GM18861 (cell line): ENCODE data around the gene TECR.
A peak's percentile ranks its signal among the peaks of the same experiment; 100 is the strongest.

Experiments
- ATAC-seq: cut with Tn5 transposase; IDR thresholded peaks from one replicate; pipeline ENCODE4 v1.9.1; 2021; ENCODE audit not compliant: unreplicated experiment

The TECR gene

DNA sequence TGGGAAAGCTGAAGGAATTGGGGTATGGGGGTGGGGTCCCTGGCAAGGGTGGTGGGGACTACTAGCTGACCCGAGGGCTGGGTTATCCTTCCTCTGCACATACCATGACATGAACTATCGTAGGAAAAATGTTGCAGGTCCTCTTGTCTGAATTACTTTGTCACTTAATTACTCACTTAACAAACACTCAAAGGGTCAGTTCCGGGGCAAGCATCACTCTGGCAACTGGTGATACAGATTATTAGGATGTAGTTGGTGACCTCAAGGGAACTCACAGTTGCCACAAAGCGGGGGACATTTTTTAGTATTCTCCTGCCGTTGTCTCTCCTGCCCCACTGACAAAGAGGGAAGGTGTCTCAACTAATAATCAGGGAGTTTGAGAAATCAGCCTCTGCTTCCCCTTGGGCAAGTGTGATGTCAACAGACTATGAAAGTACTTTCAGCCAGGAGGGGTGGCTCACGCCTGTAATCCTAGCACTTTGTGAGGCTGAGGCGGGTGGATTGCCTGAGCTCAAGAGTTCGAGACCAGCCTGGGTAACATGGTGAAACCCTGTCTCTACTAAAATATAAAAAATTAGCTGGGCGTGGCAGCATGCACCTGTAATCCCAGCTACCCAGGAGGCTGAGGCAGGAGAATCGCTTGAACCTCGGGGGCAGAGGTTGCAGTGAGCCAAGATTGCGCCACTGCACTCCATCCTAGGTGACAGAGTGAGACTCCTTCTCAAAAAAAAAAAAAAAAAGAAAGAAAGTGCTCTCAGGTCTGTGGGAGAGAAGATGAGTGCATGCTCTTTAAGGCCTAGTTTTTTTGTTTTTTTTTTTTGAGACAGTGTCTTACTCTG is 21.5 kb upstream of the TECR start:
- ATAC-seq, result no peak

DNA sequence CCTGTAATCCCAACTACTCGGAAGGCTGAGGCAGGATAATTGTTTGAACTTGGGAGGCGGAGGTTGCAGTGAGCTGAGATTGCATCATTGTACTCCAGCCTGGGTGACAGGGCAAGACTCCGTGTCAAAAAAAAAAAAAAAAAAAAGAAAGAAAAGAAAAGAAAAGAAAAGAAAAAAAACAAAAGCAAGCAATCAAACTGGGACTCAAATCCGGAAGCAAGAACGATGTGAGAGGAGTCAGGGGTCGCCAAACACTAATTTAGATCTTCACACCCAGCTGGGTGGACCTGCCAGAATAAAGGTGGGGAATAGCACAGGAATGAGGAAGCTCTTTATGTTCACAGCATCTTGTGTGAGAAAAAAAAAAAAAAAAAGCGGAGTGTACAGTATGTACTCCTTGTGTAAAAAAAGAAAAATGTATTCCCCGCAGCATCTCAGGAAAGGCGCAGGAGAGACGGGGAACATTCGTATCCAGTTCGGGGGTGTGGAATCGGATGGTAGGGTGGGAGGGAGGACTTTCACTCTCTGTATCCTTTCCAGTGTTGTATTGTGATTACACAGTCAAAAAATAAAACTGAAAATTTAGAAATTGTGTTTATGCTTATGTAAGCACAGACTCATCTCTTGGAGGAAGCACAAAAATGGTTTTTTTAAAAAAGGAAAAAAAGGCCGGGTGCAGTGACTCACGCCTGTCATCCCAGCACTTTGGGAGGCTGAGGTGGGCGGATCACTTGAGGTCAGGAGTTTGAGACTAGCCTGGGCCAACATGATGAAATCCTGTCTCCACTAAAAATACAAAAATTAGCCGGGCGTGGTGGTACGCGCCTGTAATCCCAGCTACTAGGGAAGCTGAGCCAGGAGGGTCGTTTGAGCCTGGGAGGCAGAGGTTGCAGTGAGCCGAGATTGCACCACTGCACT is 18.8 kb upstream of the TECR start:
- no peak for ATAC-seq

- no peak for ATAC-seq
Measured at GRCh38 chr19:14511229-14511593, 18.2 kb upstream of the TECR start.

DNA sequence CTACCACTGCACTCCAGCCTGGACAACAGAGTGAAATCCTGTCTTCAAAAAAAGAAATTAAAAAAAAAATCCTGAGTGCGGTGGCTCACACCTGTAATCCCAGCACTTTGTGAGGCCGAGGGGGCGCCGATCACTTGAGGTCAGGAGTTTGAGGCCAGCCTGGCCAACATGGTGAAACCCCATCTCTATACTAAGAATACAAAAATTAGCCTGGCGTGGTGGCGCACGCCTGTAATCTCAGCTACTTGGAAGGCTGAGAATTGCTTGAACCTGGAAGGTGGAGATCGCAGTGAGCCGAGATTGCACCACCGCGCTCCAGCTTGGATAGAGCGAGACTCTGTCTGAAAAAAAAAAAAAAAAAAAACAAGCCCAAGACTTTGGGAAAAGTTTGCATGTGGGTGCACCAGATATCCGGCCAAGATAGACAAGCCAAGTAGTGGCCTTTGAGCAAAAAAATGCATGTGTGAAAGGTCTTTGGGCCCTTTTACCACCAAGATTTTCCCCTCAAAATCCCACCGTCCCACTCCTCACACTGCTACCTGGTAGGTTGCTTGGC is 16.9 kb upstream of the TECR start:
- no peak for ATAC-seq

- ATAC-seq, result no peak
Measured at GRCh38 chr19:14514215-14514863, 15.1 kb upstream of the TECR start.

DNA sequence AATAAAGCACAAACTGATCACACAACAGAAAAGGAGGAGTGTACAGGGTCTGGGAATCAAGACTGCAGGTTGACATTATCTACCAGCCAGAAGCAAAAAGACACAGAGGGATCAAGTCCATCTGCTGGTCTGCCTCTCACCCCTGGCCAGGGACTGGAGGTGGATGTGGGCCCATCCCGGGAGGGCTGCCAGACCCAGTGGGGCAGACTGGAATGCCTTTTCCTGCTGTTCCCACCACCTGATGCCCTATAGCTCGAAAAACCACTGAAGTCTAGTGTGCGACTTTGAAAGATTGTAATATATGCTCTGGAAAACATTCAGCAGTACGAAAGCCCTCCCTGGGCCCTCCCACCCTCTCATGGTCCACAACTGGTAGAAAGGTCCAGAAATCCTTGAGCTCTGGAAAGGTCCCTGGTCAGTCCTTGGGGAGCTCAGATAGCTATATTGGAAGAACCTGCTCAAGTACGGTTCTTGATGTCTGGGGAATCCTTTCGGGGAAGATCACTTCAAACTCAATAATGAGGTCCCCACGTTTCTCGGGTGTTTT is 13.8 kb upstream of the TECR start:
- no peak for ATAC-seq

- no peak for ATAC-seq
Measured at GRCh38 chr19:14516048-14516534, 13.3 kb upstream of the TECR start.

- no peak for ATAC-seq
Measured at GRCh38 chr19:14516746-14517438, 12.5 kb upstream of the TECR start.

- no peak for ATAC-seq
Measured at GRCh38 chr19:14517446-14517839, 12.0 kb upstream of the TECR start.

- peak; percentile 43 for ATAC-seq
Measured at GRCh38 chr19:14517840-14518505, 11.4 kb upstream of the TECR start, which contains the start of gene DNAJB1. Gene DNAJB1, minus strand, starts transcription at chr19:14518397. Its CDS starts 48 bp downstream, at chr19:14518349.

DNA sequence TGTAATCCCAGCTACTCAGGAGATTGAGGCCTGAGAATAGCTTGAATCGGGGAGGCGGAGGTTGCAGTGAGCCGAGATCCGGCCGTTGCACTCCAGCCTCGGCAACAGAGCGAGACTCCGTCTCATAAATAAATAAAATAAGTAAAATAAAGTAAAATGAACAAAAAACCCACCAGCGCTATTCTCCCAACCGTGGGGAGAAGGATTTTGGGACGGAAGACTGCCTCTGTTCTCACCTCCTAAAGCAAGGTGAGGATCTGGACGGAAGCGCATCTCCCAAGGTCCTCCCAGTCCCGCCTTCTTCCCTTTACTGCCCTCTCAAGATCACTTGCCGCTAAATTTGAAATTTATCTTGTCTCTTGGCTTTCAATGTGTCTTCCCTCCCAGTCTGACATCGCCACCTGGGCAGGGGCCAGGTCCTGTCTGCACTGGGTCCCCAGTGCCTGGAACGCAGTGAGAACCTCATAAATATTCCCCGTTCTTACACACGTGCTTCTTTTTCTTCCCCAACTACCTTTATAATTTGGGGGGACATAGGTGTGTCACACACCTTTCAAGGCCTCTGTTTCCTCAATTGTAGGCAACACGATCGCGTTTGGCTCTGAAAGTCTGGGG is 10.0 kb upstream of the TECR start:
- no peak for ATAC-seq

DNA sequence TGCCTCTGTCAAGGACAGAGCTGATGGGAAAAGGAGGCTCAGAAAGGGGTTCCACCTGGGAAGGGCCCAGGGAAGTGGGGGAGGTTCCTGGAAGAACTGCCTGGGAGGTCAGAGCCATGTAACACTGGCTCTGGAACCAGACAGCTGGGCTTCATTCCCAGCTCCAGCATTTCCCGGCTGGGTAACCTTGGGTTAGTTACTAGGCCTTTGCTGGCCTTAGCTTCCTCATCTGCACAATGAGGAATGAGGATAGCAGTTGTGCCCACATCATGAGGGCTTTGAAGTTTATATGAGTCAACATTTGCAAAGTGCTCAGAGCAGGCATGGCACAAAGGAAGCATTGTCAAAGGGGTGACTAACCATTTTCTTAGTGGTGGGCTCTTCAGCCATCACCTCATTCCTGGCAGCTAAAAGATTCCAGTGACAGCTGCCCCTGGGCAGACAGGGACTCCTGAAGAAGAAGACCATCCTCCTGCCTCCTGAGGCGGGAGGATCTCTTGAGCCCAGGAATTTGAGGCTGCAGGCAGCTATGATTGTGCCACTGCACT is 9.5 kb upstream of the TECR start:
- no peak for ATAC-seq

DNA sequence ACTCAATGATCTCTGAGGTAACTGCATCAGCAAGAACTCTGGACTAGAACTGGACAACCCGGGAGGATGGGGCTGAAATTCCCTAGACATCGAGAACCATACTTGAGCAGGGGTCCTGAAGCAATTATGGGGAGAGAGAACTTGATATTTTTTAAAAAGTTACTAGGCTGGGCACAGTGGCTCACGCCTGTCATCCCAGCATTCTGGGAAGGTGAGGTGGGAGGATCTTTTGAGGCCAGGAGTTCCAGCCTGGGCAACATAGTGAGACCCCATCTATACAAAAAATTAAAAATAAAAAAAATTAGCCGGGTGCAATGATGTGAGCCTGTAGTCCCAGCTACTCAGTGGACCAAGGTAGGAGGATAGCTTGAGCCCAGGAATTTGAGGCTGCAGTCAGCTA is 8.9 kb upstream of the TECR start:
- no peak for ATAC-seq

GRCh38 chr19:14525729-14526128 is 3.7 kb upstream of the TECR start:
- no peak for ATAC-seq

DNA sequence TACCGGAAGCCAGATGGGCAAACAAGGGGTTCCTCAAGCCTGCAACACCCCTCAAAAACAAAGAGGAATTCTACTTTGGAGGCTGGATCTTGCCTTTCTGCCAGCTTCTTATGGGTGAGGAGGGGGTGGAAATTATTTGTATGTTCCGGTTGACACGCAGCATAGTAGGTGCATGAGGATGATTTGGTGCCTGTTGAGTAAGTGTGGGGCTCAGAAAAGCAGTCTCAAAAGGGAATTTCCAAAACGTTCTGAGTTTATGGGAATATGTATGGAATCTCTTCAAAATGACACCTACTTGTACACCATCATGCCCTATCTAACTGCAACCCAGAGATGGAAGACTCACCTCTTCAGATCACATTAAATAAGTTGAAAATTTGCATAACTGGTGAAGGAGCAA is 3.0 kb upstream of the TECR start:
- no peak for ATAC-seq

DNA sequence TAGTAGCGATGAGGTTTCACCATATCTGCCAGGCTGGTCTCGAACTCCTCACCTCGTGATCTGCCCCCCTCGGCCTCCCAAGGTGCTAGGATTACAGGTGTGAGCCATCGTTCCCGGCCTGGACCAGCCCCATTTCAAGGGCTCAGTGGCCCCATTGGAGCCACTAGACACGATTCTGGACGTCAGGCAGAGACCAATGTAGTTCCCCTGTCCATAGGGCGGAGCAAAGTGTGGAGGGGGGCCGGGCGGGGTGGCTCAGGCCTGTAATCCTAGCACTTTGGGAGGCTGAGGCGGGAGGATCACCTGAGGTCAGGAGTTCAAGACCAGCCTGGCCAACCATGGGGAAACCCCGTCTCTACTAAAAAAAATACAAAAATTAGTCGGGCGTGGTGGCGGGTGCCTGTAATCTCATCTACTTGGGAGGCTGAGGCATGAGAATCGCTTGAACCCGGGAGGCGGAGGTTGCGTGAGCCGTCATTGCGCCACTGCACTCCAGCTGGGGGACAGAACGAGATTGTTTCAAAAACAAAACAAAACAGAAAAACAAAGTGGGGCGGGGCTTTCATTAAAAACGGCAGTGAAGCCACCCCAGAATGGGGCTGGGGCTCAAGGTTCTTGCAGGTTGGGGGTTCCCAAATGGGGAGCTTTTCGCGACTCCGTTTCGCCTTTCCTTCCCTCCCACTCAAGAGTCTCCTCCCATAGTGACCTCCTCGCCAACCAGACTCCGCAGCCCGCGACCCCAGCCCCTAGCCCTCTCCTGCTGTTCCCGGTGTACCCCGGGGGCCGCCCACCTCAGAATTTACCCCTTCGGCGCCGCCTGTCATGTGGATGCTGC is 758 bp upstream of the TECR start:
- ATAC-seq, result no peak

GRCh38 chr19:14530005-14530348 is 583 bp downstream of the TECR start:
- ATAC-seq, result peak; percentile 5

DNA sequence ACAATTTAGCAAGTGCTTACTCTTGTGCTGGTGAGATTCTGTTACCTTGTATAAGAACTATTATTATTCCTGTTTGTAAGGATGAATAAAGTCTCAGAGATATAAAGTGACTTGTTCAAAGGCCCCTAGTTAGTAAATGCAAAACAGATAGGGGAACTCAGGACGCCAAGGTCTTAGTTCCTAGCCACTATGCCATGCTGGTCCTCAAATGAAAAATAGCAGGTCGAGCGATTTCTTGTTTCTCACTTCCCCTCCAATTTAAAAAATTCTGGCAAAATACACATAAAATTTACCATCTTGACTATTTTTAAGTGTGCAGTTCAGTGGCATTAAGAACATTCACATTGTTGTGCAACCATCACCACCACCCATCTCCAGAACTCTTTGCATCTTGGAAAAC is 1.1 kb downstream of the TECR start:
- no peak for ATAC-seq
